Subcutaneous abdominal adipose tissue (tissue), 5 donors: ENCODE data around the gene NCAN.

ENCODE experiments used
- H3K27ac ChIP-seq: one replicate; pipeline ENCODE4 v1.7.0; 2013; ENCODE audit warnings: low read depth, mild to moderate bottlenecking, inconsistent platforms, low read length, moderate library complexity
- H3K27me3 ChIP-seq, 5 donors: one replicate each; pipeline ENCODE4 v1.7.0; 2013; ENCODE audit warnings: low read length in 5 of 5, inconsistent platforms in 1 of 5; ENCODE audit not compliant: control insufficient read depth in 5 of 5, insufficient read depth in 4 of 5
- H3K36me3 ChIP-seq, 5 donors: one replicate each; pipeline ENCODE4 v1.7.0; 2013; ENCODE audit warnings: low read length in 5 of 5; ENCODE audit not compliant: control insufficient read depth in 5 of 5, insufficient read depth in 5 of 5
- H3K4me1 ChIP-seq, 5 donors: one replicate each; pipeline ENCODE4 v1.7.0; 2013; ENCODE audit warnings: low read length in 5 of 5, mild to moderate bottlenecking in 3 of 5, moderate library complexity in 1 of 5; ENCODE audit not compliant: control insufficient read depth in 5 of 5, insufficient read depth in 5 of 5
- H3K4me3 ChIP-seq, 5 donors: one replicate each; pipeline ENCODE4 v1.7.0; 2013; ENCODE audit warnings: low read length in 5 of 5, low read depth in 1 of 5
- H3K9ac ChIP-seq, 5 donors: one replicate each; pipeline ENCODE4 v1.7.0; 2013; ENCODE audit warnings: low read length in 5 of 5, mild to moderate bottlenecking in 4 of 5, moderate library complexity in 3 of 5
- H3K9me3 ChIP-seq, 5 donors: one replicate each; pipeline ENCODE4 v1.7.0; 2013; ENCODE audit warnings: low read length in 5 of 5; ENCODE audit not compliant: control insufficient read depth in 5 of 5
- donor health status: healthy.
- donor health status: healthy.
- donor health status: healthy.
- donor health status: healthy.
- donor health status: healthy.

NCAN gene

GRCh38 chr19:19223636-19224035, 11.9 kb downstream of the NCAN start:
- H3K9me3 ChIP-seq, result no peaks in the 10 kb centered on the region
- H3K27ac ChIP-seq, result no peak overlapping the region
- peaks cover 24 to 45% (median 40%) of the 10 kb centered on the region in 5 donors for H3K27me3 ChIP-seq
- H3K4me3 ChIP-seq, result no peak overlapping the region
- no peaks in the 10 kb centered on the region for H3K36me3 ChIP-seq
- no peak overlapping the region for H3K9ac ChIP-seq
- peaks cover 0 to 10% (median 7%) of the 10 kb centered on the region in 5 donors for H3K4me1 ChIP-seq

DNA sequence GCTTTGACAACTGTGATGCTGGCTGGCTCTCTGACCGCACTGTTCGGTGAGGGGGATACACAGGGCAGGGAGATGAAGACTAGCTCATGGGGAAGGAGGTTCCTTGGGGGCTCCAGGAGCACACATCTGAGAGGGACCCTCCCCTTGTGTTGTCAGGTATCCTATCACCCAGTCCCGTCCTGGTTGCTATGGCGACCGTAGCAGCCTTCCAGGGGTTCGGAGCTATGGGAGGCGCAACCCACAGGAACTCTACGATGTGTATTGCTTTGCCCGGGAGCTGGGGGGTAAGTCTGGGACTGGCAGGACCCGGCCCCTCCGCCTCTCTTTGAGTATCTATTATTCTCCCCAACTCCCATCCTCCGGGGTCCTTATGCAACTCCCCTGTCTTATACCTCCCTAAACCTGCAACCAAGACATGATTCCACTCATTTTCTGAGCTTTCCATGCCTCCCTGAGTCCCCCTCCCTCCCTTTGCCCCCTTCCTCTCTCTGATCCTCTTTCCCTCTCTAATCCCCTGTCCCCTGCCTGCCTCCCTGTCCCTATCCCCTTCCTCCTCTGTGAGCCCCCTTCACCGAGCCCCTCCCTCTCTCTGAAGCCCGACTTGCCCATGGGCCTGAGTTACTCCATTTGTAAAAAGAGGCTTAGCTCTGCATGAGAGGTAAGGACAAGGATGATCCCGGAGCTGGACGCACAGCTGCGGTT, 12.5 kb downstream of the NCAN start:
- no peaks in the 10 kb centered on the region for H3K9me3 ChIP-seq
- peak overlapping the region in 2 of 5 donors; percentile 53 to 64 for H3K4me3 ChIP-seq
- H3K4me1 ChIP-seq, result peaks cover 0 to 10% (median 7%) of the 10 kb centered on the region in 5 donors
- no peak overlapping the region for H3K9ac ChIP-seq
- no peaks in the 10 kb centered on the region for H3K36me3 ChIP-seq
- peaks cover 24 to 46% (median 40%) of the 10 kb centered on the region in 5 donors for H3K27me3 ChIP-seq
- H3K27ac ChIP-seq, result no peak overlapping the region

DNA sequence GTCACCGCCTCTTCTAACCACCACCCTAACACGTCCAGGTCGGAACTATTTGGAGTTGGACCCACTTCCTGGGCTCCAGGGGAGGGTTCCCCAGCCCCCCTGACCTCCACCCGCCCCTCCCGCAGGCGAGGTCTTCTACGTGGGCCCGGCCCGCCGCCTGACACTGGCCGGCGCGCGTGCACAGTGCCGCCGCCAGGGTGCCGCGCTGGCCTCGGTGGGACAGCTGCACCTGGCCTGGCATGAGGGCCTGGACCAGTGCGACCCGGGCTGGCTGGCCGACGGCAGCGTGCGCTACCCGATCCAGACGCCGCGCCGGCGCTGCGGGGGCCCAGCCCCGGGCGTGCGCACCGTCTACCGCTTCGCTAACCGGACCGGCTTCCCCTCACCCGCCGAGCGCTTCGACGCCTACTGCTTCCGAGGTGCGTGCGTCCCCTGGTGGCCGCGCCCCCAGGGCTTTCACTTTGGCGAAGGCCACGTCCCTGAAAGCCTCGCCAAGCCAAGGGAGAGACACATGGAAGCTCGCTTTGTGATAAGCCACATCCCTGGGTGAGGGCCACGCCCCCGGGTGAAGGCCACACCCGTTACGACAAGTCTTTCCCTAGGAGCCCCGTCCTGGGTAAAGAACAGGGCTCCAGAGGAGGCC, 13.2 kb downstream of the NCAN start:
- Histone ChIP-seq H3K4me1 (peaks cover 0 to 10% (median 7%) of the 10 kb centered on the region in 5 donors), H3K4me3 (peak overlapping the region in 4 of 5 donors; percentile 44 to 64 (median 55)), H3K27ac (no peak overlapping the region), H3K9me3 (no peaks in the 10 kb centered on the region), H3K36me3 (no peaks in the 10 kb centered on the region), H3K27me3 (peaks cover 24 to 46% (median 40%) of the 10 kb centered on the region in 5 donors), H3K9ac (no peak overlapping the region)

DNA sequence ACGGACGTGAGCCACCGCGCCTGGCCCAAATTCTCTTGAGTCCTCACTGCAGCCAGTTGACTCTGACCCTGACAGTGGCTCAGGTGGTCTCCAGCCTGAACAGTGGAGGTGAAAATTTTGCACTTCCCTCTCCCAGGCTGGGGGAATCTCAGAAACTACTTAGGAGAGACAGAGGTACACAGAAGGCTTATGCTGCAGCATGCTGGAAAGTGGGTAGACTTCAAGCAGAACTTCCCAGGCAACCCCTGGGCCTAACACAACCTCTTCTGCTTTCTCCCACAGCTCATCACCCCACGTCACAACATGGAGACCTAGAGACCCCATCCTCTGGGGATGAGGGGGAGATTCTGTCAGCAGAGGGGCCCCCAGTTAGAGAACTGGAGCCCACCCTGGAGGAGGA, 14.4 kb downstream of the NCAN start:
- Histone ChIP-seq H3K36me3 (no peaks in the 10 kb centered on the region), H3K9ac (no peak overlapping the region), H3K27me3 (peaks cover 24 to 46% (median 40%) of the 10 kb centered on the region in 5 donors), H3K4me3 (no peak overlapping the region), H3K27ac (no peak overlapping the region), H3K9me3 (no peaks in the 10 kb centered on the region), H3K4me1 (peaks cover 0 to 10% (median 7%) of the 10 kb centered on the region in 5 donors)

DNA sequence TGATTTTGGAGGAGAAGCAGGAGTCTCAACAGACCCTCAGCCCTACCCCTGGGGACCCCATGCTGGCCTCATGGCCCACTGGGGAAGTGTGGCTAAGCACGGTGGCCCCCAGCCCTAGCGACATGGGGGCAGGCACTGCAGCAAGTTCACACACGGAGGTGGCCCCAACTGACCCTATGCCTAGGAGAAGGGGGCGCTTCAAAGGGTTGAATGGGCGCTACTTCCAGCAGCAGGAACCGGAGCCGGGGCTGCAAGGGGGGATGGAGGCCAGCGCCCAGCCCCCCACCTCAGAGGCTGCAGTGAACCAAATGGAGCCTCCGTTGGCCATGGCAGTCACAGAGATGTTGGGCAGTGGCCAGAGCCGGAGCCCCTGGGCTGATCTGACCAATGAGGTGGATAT, 14.9 kb downstream of the NCAN start:
- no peak overlapping the region for H3K4me3 ChIP-seq
- no peaks in the 10 kb centered on the region for H3K36me3 ChIP-seq
- no peak overlapping the region for H3K27ac ChIP-seq
- no peak overlapping the region for H3K9ac ChIP-seq
- H3K4me1 ChIP-seq, result peaks cover 0 to 10% (median 7%) of the 10 kb centered on the region in 5 donors
- H3K27me3 ChIP-seq, result peaks cover 24 to 46% (median 40%) of the 10 kb centered on the region in 5 donors
- H3K9me3 ChIP-seq, result no peaks in the 10 kb centered on the region

DNA sequence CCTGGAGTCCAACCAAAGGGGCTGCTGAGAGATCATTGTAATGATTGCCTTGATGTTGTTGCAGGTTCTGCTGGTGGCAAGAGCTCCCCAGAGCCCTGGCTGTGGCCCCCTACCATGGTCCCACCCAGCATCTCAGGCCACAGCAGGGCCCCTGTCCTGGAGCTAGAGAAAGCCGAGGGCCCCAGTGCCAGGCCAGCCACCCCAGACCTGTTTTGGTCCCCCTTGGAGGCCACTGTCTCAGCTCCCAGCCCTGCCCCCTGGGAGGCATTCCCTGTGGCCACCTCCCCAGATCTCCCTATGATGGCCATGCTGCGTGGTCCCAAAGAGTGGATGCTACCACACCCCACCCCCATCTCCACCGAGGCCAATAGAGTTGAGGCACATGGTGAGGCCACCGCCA, 15.5 kb downstream of the NCAN start:
- Histone ChIP-seq H3K27me3 (peaks cover 24 to 49% (median 40%) of the 10 kb centered on the region in 5 donors), H3K9me3 (no peaks in the 10 kb centered on the region), H3K27ac (no peak overlapping the region), H3K4me3 (no peak overlapping the region), H3K36me3 (no peaks in the 10 kb centered on the region), H3K4me1 (peaks cover 0 to 10% (median 7%) of the 10 kb centered on the region in 5 donors), H3K9ac (no peak overlapping the region)

DNA sequence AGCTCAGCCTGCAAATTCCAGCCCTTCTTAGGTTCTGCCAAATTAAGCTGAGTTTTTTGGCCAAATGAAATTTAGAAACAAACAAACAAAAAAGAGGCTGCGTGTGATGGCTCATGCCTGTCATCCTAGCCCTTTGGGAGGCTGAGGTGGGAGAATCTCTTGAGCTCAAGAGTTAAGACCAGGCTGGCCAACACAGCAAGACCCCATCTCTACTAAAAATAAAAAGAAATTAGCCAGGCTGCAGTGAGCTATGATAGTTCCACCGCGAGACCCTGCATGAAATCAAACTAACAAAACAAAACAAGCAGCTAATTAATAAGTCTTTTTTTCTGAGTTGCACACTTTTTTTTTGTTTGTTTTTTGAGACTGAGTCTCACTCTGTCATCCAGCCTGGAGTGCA, 17.9 kb downstream of the NCAN start:
- Histone ChIP-seq H3K9ac (no peak overlapping the region), H3K27ac (no peak overlapping the region), H3K4me3 (no peak overlapping the region), H3K4me1 (peaks cover 0 to 8% (median 6%) of the 10 kb centered on the region in 5 donors), H3K27me3 (peaks cover 22 to 42% (median 33%) of the 10 kb centered on the region in 5 donors), H3K36me3 (no peaks in the 10 kb centered on the region), H3K9me3 (peaks cover 10 to 18% (median 16%) of the 10 kb centered on the region in 5 donors)

DNA sequence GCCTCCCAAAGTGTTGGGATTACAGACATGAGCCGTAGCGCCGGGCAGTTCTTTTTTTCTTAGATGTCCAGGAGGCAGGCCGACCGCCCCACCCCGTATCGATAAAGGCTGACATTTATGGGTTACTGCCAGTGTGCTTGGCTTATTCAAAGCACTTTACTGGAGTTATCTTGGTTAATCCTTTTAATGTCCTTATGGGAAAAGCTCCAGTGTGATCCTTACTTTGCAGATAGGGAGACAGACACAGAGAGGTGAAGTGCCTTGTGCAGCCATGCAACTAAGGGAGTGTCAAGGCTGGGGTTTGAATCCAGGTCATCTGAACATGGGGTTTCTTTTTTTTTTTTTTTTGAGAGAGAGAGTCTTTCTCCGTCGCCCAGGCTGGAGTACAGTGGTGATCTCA, 19.2 kb downstream of the NCAN start:
- no peaks in the 10 kb centered on the region for H3K36me3 ChIP-seq
- no peak overlapping the region for H3K9ac ChIP-seq
- H3K4me3 ChIP-seq, result no peak overlapping the region
- H3K4me1 ChIP-seq, result no peaks in the 10 kb centered on the region
- peaks cover 13 to 25% (median 22%) of the 10 kb centered on the region in 5 donors for H3K9me3 ChIP-seq
- H3K27me3 ChIP-seq, result peaks cover 16 to 32% (median 23%) of the 10 kb centered on the region in 5 donors
- H3K27ac ChIP-seq, result no peak overlapping the region

GRCh38 chr19:19232261-19232721, 20.5 kb downstream of the NCAN start:
- H3K36me3 ChIP-seq, result no peaks in the 10 kb centered on the region
- H3K4me3 ChIP-seq, result no peak overlapping the region
- no peak overlapping the region for H3K9ac ChIP-seq
- peaks cover 13 to 27% (median 22%) of the 10 kb centered on the region in 5 donors for H3K9me3 ChIP-seq
- no peak overlapping the region for H3K27ac ChIP-seq
- H3K4me1 ChIP-seq, result no peaks in the 10 kb centered on the region
- H3K27me3 ChIP-seq, result peaks cover 4 to 19% (median 11%) of the 10 kb centered on the region in 5 donors

- Histone ChIP-seq H3K4me3 (peak overlapping the region in 3 of 5 donors; percentile 36 to 41 (median 40)), H3K27me3 (peaks cover 0 to 6% (median 3%) of the 10 kb centered on the region in 5 donors), H3K27ac (no peak overlapping the region), H3K4me1 (no peaks in the 10 kb centered on the region), H3K9me3 (peaks cover 13 to 27% (median 22%) of the 10 kb centered on the region in 5 donors), H3K9ac (no peak overlapping the region), H3K36me3 (no peaks in the 10 kb centered on the region)
Measured at GRCh38 chr19:19234220-19234816, 22.6 kb downstream of the NCAN start.
